PC-9 (cell line): ENCODE data around the gene DDX10.

Experiments used
- EZH2 ChIP-seq: fragments of 200-600 bp; sonication (generic); IDR thresholded peaks from 2 replicates; pipeline ENCODE4 v1.8.0; 2017; ENCODE audit warnings: antibody characterized with exemption, low read depth
- TF ChIP-seq, protein P1 (sequence below): fragments of 200-600 bp; sonication (generic); conservative IDR thresholded peaks from 2 replicates; pipeline ENCODE4 v1.6.1; 2017; ENCODE audit warnings: mixed run types, antibody characterized with exemption, mild to moderate bottlenecking, moderate library complexity

DNA sequence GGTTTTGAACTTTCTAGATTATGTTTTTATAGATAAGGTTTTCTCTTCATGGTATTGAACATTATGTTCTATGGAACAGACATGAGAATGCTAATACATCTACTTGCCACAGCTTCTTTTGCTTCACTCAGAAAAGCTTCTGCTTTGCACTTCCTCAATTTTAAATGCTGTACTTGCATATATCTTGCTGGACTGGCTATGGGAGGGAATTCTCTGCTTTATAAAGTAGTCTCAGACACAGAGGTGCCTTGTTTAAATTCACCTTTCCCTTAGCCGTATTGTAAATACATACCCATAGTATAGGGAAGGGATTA, 173.9 kb downstream of the DDX10 start:
- TF ChIP-seq, protein P1, sequence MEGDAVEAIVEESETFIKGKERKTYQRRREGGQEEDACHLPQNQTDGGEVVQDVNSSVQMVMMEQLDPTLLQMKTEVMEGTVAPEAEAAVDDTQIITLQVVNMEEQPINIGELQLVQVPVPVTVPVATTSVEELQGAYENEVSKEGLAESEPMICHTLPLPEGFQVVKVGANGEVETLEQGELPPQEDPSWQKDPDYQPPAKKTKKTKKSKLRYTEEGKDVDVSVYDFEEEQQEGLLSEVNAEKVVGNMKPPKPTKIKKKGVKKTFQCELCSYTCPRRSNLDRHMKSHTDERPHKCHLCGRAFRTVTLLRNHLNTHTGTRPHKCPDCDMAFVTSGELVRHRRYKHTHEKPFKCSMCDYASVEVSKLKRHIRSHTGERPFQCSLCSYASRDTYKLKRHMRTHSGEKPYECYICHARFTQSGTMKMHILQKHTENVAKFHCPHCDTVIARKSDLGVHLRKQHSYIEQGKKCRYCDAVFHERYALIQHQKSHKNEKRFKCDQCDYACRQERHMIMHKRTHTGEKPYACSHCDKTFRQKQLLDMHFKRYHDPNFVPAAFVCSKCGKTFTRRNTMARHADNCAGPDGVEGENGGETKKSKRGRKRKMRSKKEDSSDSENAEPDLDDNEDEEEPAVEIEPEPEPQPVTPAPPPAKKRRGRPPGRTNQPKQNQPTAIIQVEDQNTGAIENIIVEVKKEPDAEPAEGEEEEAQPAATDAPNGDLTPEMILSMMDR, result no peak
- no peak for TF ChIP-seq EZH2
